HG02588 (cell line): Measurements from ENCODE around the gene BPIFB4.
"Not testable (repeated sequence)": the region's sequence is repeated elsewhere in the genome, so short reads cannot be mapped to it uniquely, and the experiment has no call there.

ENCODE experiments used
- ATAC-seq: cut with Tn5 transposase; IDR thresholded peaks from one replicate; pipeline ENCODE4 v1.9.1; 2021; ENCODE audit warnings: mild to moderate bottlenecking, moderate library complexity; ENCODE audit not compliant: unreplicated experiment

Gene BPIFB4

GRCh38 chr20:33115501-33115900 is 36.1 kb downstream of the BPIFB4 start:
- ATAC-seq = not testable (repeated sequence)

GRCh38 chr20:33119725-33120720 is 40.6 kb downstream of the BPIFB4 start:
- no peak for ATAC-seq

- no peak for ATAC-seq
These were observed 41.5 kb downstream of the BPIFB4 start for GRCh38 chr20:33120934-33121333.

GRCh38 chr20:33122297-33122696 is 42.9 kb downstream of the BPIFB4 start:
- not testable (repeated sequence) for ATAC-seq

- ATAC-seq = no peak
These were observed 44.8 kb downstream of the BPIFB4 start for GRCh38 chr20:33124261-33124660.

GRCh38 chr20:33124994-33125393 is 45.6 kb downstream of the BPIFB4 start:
- ATAC-seq = no peak

GRCh38 chr20:33125983-33126382 is 46.5 kb downstream of the BPIFB4 start:
- ATAC-seq = no peak

- ATAC-seq = no peak
These were observed 48.1 kb downstream of the BPIFB4 start for GRCh38 chr20:33127422-33128097.

- ATAC-seq = no peak
These were observed 51.2 kb downstream of the BPIFB4 start for GRCh38 chr20:33130568-33131061.

GRCh38 chr20:33131949-33132473 is 52.6 kb downstream of the BPIFB4 start:
- ATAC-seq = no peak

GRCh38 chr20:33132513-33133372 is 53.3 kb downstream of the BPIFB4 start:
- no peak for ATAC-seq

- ATAC-seq = no peak
These were observed 54.0 kb downstream of the BPIFB4 start for GRCh38 chr20:33133373-33133941.

- ATAC-seq = no peak
These were observed 57.8 kb downstream of the BPIFB4 start for GRCh38 chr20:33137195-33137594.

- ATAC-seq = no peak
These were observed 60.0 kb downstream of the BPIFB4 start for GRCh38 chr20:33139467-33139866.

- no peak for ATAC-seq
These were observed 66.1 kb downstream of the BPIFB4 start for GRCh38 chr20:33145521-33145920.

GRCh38 chr20:33147299-33147698 is 67.9 kb downstream of the BPIFB4 start:
- ATAC-seq = no peak

GRCh38 chr20:33148040-33148439 is 68.6 kb downstream of the BPIFB4 start:
- no peak for ATAC-seq

GRCh38 chr20:33154252-33154651 is 74.8 kb downstream of the BPIFB4 start:
- no peak for ATAC-seq

- no peak for ATAC-seq
These were observed 79.4 kb downstream of the BPIFB4 start for GRCh38 chr20:33158637-33159385.
